HG03342 (cell line): Measurements from ENCODE around the gene PXN.
"Not testable (repeated sequence)": the region's sequence is repeated elsewhere in the genome, so short reads cannot be mapped to it uniquely, and the experiment has no call there.

ENCODE experiments used
- ATAC-seq: cut with Tn5 transposase; IDR thresholded peaks from one replicate; pipeline ENCODE4 v1.9.1; 2021; ENCODE audit warnings: mild to moderate bottlenecking, moderate library complexity; ENCODE audit not compliant: unreplicated experiment

Gene PXN

DNA sequence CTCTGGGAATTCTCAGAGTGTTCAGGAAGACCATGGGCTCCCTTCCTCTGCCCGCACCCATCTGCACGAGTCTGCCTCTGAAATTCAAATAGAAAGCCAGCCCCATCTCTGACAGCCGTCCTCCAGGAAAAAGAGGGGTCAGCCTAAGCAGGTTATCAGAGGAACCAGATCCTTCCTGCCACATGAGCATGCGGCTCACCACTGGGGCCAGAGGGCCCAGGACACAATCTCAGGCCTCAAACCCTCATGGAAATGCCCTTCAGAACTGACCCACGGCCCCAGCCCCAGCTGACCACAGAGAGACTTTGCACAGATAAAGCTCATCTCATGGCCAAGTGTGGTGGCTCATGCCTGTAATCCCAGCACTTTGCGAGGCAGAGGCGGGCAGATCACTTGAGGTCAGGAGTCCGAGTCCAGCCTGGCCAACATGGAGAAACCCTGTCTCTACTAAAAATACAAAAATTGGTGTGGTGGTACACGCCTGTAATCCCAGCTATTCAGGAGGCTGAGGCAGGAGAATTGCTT lies 23.2 kb downstream of the PXN start:
- ATAC-seq: no peak

DNA sequence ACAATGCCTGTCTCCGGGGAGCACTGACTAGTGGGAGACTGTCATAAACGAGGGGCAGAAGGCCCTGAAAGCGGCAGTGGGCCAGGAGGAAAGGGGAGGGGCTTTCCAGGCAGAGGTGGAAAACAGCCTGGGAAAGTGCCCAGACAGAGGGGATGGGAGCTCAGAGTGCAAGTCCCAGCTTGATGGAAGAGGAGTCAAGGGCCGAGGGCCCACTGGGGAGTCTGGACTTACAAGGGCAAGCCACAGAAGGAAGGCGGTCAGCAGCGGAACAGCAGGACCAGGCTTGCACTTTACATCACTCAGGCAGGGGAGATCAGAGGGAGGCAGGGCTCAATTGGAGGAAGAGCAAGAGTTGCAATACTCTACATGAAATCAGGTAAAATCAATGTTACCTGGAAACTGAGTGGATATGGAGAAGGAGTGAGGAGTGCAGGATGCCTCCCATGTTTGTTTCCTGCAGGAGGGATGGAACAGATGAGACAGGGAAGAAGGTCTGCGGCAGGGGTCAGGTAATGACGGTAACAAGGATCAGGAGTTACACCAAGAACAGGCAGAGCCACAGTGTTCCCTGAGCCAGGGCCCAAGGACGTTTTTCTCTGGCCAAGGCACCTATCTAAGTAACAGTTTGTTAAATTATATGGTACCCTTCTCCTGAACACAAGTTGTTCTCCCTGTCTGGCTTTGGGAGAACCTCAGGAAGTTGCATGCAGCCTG lies 23.8 kb downstream of the PXN start:
- no peak for ATAC-seq

DNA sequence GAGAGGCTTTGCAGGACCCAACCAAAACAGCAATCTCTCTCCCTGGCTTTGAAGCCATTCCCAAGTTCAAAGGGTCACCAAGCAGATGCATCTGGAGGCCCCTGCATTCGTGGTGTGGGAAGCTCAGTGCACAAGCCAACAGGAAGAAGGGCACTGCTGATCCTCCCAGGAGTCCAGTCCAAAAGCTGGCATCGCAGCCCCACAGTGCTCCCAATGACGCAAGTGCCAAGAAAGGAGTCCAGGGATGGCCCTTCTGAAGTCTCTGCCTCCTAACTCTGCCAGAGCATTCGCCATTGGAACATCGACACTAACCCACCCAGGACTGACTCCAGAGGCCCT lies 25.1 kb downstream of the PXN start:
- ATAC-seq: no peak

DNA sequence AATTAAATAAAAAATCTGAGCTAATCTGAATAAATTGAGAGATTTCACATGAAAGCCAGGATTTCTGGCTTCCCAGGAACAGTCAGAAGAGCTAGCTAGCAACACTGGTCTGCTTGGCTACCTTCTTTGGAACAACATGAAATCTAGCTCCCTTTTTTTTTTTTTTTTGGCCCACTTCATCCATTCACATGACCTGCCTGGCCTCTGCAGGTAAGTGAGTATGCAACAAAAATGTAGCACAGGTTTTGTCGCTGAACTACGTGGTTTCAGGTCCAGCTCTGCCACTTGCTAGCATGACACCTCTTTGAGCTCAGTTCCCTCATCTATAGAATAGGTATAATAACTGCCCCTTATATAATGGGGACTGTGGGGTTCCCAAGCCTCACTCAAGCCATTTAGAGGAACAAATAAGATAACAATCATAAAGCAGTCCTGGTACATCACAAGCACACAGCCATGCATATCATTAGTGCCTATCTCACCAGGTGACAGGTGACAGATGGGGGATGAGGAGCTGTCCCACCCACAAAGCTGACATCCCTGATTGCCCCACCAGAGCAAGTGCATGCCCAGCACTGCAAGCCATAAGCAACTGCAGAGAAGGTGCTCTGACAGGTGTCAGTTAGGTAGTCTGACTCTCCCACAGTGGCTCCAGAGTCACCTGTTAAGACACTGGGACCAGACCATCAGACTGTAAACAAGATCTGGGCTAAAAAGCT lies 25.6 kb downstream of the PXN start:
- no peak for ATAC-seq

DNA sequence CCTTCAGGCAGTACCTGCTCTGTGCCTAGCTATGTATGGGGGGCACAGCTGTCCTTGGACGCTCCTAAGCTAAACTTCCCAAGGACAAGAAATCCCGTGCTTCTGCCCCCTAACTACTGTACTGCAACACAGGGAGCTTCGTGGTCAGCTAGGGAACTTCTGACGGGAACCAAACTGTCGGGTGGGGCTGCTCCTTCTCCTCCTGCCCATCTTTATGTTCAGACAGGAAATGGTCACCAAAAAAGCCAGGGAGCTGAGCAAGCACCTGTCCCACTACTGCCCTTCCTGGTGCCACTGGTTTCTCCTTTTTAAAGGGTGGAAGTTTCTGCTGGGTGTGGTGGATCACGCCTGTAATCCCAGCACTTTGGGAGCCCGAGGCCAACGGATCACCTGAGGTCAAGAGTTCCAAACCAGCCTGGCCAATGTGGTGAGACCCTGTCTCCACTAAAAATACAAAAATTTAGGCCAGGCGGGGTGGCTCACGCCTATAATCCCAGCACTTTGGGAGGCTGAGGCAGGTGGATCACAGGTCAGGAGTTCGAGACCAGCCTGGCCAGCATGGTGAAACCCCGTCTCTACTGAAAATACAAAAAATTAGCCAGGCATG lies 26.6 kb downstream of the PXN start:
- no peak for ATAC-seq

DNA sequence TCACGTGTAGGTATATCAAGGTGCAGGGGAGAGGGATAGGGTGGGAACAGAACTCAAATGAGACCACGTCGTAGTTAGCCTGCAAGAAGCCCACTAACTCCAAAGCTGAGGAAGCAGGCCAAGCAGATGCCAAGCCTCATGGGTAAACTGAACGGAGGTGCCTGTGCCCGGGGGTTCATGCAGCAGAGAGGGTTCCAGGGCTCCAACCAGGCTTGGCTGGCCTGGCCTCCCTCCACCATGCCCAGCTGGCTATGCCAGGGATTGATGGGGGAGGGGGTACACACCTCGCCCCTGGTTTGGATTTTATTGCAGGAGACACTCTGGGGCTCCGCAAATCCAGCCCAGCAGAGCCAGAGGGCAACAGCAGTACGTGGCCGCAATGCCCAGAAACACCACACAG lies 27.3 kb downstream of the PXN start:
- no peak for ATAC-seq

DNA sequence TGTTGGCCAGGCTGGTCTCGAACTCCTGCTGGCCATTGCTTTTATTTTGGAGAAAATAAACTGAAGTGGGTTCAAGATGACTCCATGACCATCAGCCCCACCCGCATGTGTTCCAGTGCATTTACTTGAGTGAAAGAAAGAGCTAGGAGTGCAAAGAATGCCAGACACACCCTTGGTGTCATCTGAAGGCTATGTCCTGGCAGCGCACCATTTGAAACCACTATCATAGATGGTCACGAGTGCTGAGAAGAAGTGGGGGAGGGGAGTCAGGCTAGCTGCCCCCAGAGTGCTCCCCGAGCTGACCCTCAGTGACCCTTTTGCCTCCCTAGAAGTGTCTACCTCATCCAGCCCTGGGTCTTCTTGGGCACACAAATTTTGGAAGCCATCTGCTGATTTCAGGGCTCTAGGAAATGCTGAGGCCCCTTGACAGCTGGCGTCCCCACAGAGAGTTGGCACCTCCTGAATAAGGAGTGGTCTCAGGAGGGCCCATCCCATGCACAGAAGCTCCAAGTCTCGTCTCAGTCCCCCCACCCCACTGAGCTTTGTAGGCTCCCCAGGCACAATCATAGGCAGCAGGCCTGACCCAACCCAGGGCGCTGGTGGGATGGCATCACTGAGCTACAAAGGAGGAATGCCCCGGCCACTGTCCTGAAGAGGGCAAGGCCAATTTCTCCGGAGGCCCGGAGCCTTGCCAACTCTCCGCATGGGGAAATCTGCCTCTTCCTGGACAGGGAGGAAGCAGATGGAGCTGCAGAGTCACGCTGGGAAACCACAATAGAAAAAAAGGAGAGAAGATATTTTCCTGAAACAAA lies 28.0 kb downstream of the PXN start:
- ATAC-seq: no peak

DNA sequence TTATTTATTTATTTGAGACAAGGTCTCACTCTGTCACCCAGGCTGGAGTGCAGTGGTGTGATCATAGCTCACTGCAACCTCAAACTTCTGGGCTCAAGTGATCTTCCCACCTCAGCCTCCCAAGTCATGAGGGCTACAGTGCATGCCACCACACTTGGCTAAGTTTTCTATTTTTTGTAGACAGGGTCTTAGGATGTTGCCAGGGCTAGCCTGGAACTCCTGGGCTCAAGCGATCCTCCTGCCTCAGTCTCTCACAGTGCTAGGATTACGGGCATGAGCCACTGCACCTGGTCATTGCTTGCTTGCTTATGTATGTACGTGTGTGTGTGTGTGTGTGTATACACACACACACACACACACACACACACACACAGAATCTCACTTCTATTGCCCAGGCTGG lies 28.7 kb downstream of the PXN start:
- not testable (repeated sequence) for ATAC-seq

DNA sequence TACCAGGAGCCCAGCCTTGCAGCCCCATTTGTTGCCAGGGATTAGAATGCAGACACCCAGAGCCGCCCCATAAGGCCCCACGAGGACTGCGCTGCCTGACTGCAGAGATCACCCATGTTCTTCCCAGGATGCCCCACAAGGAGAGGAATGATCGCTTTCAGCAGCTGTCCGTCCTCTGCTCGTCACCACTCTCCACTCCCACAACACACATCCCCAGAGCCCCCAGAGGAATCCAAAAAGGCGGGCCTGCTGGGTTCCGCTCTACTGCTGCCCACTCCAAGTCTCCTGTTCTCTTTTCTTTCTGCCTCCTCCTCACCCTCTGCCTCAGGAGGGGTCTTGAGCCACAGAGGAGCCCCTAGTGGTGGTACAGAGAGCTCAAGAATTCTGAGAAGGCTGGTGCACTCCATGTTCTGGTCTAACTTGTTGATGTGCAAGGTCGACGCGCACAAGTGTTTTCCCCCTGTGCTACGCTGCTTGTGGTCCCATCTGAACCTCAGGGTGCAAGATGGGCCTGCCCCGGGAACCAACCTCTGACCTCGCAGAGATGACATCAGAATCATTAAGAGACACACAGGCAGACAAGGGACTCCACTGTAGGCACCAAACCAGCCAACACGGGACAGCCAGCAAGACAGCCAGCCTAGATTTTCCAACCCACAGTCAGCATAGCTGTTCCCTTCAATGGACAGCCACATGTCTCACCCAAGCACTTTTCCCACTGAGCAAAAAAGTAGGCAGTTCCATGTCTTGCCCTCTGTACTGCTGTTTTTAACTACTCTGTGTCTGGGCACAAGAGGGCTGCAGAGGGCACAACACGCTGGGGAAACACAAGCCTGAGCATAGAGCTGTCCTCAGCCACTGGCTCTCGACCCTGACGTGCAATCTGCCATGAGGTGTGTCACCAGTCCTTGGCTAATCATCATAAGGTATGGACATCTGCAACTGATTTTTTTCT lies 29.9 kb downstream of the PXN start:
- no peak for ATAC-seq

DNA sequence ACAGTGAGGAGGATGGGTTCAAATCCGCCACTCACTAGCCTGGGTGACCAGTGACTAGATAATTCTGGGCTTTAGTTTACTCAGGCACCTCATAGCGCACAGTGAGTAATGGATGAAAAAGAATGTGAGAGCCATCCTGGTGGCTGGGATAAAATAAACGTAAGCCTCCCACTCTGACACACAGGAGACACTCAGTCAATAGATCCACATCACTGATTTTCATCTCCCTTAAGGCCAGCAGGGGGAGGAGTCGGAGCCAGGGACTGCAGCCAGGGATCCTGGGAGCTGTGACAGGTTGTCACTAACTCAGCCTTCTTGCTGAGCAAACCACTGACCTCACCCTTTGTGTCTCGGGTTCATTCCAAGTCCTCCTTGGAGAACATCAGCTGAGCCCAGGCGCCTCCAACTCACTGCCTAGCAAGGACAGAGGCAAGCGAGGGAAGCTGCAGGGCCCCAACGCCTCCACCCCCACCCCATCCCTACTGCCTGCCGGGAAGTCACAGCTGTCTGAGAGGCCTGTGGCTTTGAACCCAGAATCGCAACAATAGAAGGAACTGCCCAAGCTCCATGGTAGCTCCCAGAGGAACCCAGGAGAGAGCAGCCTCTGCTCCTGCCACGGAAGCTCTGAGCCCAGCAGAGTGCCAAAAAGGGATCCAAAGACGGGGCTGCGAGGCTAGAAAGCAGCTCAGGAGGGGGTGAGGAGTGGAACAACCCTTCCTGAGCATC lies 30.7 kb downstream of the PXN start:
- ATAC-seq: no peak

DNA sequence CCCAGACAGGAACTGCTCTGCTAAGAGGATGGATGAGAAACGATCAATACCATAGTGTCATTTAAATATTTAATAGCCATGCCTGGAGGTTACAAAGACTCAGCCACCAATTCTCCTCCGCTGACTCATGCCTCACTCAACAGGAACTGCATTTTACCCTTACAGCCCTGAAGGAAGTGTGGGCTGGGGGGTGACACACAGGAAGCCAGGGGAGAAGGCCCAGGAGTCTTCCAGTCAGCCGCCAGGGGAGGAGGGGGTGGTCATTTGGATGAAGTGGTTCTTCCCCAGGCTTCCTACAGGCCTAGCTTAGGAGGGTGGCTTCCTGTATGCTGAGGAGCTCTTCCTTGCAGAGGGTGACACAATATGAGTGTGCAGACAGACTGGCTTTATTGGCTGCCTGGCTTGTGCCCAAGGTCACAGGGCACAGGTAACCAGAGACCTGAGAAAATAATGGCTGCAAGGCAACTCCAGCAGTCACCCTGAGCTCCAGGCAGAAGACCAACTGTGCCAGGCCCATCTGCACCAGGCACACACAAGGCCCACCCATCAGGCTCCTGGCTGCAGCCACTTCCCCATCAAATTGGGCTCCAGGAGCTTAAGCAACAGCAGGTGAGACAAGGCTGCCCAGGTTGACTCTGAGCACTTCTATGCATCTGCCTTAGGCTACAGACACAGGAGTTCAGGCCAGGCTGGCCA lies 34.1 kb downstream of the PXN start:
- no peak for ATAC-seq

DNA sequence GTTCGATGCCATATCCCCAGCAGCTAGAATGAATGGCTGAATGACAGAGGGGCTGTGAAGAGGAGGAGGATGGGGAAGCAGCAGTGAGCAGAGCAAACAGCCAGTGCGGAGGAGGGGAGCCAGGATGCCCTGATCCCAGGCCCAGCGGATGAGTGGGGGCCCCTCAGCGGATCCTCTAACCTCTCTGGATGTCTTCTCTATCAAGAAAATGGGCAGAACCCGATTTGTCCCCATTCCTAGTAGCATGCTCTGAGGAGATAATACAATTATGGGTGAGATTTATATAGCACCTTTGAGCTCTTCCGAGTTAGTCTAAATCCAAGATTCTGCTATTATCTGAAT lies 34.6 kb downstream of the PXN start:
- no peak for ATAC-seq

DNA sequence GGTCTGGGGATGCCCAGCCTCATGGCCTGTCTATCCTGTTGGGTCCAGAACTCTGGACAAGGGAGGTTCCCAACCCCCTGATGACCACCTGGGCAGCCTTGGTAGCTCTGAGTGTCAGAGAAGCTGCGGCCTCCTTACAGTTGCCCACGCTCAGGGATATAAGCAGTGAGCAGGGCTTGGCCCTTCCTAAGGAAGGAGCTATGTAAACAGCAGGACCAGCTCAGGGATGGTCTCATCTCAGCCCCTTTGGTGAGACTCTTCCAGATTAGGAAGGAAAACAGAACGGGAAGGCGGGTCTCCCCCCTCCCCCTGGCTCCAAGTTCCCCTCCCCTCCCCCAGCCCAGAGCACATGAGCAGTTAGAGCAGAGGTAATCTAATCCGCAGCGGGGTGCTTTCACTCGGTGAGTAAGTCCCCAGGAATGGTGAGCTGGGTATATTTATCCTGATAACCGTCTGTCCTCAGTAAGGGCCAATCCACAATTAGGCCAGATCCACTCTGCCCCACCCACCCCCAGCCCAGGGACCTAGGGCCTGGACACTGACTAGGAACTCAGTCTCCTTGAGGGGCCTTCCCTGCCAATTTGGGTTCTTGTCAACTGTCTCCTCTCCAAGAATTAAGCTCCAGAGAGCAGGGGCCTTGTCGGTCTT lies 35.1 kb downstream of the PXN start:
- ATAC-seq: no peak

DNA sequence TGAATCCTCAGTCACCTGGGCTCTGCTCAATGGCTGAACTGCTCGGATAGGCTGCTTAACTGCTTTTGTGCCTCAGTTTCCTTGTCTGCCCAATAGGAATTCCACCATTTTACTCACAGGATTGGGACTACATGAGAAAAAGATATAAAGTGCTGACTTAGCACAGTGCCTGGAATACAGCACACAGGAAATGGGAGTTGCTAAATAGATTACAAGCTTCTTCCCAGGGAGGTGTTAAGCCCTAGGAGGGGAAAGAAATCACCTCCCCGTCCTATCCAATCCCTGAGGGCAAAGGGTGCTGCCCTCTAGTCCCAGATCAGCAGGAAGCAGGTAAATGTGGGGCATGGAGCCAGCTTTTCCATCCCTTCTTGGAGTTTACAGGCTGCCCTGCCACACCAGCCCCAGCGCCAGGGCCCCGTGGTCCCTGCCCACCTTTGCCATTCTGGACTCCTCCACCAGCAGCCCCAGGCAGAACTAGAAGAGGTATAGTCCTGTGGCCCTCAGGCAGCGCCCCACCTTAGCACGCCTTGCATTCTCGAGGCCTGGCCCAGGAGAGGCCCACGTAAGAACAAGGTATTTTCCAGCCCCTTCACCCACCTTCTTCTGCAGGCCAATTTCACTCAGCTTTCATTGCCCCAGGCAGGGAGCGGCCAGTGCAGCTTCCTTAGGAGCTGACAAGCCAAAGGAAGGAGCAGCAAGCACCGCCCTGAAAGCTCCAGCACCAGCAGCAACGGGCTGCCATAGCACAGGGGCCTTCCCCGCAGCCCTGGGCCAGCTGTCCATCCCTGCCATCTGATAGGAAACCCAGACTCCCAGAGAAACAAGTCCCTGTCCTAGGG lies 35.8 kb downstream of the PXN start:
- no peak for ATAC-seq

DNA sequence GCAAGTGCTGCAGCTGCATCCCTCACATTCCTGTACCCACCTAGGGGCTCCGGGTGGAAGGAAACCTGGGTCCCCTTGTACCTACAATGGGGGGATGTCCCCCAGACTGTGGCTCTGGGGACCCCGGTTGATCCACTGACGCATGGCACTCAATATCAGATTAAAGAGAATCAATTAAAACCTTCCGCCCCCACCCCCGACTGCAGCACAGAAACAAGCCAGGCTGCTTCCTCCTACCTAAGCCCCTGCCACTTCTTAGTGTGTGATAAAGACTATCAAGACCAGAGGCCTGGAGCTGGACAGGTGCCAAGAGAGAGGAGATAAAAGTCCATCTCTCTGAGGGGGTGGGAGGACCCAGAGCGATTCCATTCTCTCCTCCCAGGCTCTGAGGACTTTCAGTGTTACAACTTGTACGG lies 36.5 kb downstream of the PXN start:
- ATAC-seq: no peak

DNA sequence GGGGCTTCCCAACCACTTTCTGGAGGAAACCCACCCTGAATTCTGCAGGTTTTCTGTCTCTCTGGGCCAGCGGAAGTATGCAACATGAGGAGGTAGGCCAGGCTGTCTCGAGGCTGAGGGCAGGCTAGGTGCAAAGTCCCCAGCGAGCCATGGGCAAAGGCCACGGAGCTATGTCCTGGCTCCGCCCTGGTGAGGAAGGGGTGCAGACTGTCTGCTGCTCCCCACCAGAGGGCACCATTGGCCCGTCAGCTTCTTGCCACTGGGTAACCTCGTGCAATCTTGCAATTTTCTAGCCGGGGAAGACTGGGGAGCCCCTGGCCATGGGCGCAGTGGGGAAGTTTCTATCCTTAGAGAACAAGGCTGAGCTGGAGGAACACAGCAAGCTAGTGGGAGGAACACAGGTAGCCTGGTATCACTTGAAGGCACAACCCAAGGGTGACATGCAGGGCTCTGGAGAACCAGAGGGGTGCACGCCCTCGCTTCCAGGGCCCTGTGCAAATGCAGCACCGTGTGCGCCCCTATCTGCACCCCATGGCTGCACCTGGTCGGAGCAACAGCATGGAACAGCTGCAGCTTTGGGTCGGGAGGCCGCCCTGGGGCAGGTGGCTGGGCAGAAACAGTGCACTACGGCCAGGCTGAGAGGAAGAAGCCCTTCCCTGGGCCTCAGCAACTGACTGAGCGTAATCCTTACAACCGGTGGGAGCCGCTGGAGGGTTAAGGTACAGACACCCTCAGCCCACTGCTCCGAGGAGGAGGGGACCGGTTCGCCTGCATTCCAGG lies 37.0 kb downstream of the PXN start:
- peak; percentile 71 for ATAC-seq

DNA sequence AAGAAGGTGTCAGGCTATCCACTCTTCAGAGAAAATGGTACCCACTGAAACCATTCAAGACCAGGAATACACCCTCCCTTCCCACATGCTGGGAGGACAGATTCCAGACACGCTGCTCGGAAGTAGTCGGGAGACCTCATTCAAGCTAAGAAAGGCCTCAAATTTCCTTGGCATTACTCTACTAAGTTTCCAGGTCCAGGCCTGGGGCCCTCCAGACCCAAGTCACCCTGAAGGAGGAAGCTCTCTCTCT lies 37.6 kb downstream of the PXN start:
- no peak for ATAC-seq
